ENCODE data around the gene SLC9C1.

- no peak for TF ChIP-seq CTCF (IDR thresholded peaks at IDR 0.05; ENCODE audit: low read length)
- TF ChIP-seq EZH2 (IDR thresholded peaks at IDR 0.05; ENCODE audit: borderline replicate concordance, low read length): no peak
These were observed 45.1 kb upstream of the SLC9C1 start for GRCh38 chr3:112339134-112339533.

All from OCI-LY1 (cell line).